Natural killer cell (primary cell): ENCODE data around the gene MYO5C. TPM values are rescaled to one million over a fixed set of nuclear protein-coding genes. Genes with fewer than 3 reads are reported as not detected.
A peak's percentile ranks its signal among the peaks of the same experiment; 100 is the strongest.

Source experiments
- ATAC-seq, 3 donors: fragments of 150-1000 bp in 2 of 3; fragments of 200-7000 bp in 1 of 3; cut with Tn5 transposase; 1 replicate in 1 of 3; 2 replicates in 2 of 3; pipeline ENCODE4 v1.10.0; 2021; ENCODE audit warnings: mild to moderate bottlenecking in 2 of 3, moderate library complexity in 2 of 3
- DNase-seq, 2 donors: peaks; one replicate each; pipeline versions ENCODE4 v3.0.0 to v3.0.0-alpha.2; 2013 to 2021; ENCODE audit warnings: mixed read lengths in 1 of 2
- H3K27ac ChIP-seq: one replicate; pipeline ENCODE4 v1.5.1; 2013; ENCODE audit warnings: mild to moderate bottlenecking, low read length
- H3K27me3 ChIP-seq: one replicate; pipeline ENCODE4 v1.6.1; 2013; ENCODE audit warnings: low read length; ENCODE audit not compliant: control insufficient read depth, insufficient read depth
- H3K36me3 ChIP-seq: one replicate; pipeline ENCODE4 v1.6.1; 2013; ENCODE audit warnings: low read length; ENCODE audit not compliant: control insufficient read depth, insufficient read depth
- H3K4me1 ChIP-seq: one replicate; pipeline ENCODE4 v1.6.1; 2013; ENCODE audit warnings: low read length; ENCODE audit not compliant: control insufficient read depth, insufficient read depth
- H3K4me3 ChIP-seq: one replicate; pipeline ENCODE4 v1.5.1; 2013; ENCODE audit warnings: low read length
- H3K9me3 ChIP-seq: one replicate; pipeline ENCODE4 v1.6.1; 2013; ENCODE audit warnings: low read length; ENCODE audit not compliant: control insufficient read depth, insufficient read depth
- H3K27ac Mint-ChIP-seq, 2 donors: one replicate each; pipeline ENCODE4 v1.8.0; 2022; ENCODE audit warnings: mild to moderate bottlenecking in 2 of 2, mixed read lengths in 2 of 2, moderate library complexity in 1 of 2
- H3K27me3 Mint-ChIP-seq, 2 donors: one replicate each; pipeline ENCODE4 v1.8.0; 2022; ENCODE audit warnings: low read depth in 2 of 2, mixed read lengths in 2 of 2
- H3K36me3 Mint-ChIP-seq: one replicate; pipeline ENCODE4 v1.8.0; 2022; ENCODE audit warnings: mixed read lengths
- H3K4me1 Mint-ChIP-seq, 2 donors: one replicate each; pipeline ENCODE4 v1.8.0; 2022; ENCODE audit warnings: mixed read lengths in 2 of 2
- H3K4me3 Mint-ChIP-seq: one replicate; pipeline ENCODE4 v1.8.0; 2022; ENCODE audit warnings: mild to moderate bottlenecking, moderate library complexity, mixed read lengths
- H3K9me3 Mint-ChIP-seq, 2 donors: one replicate each; pipeline ENCODE4 v1.8.0; 2022; ENCODE audit warnings: mixed read lengths in 2 of 2
- CTCF ChIP-seq: fragments of 200-600 bp; IDR thresholded peaks from one replicate; pipeline ENCODE4 v1.8.0; 2022; ENCODE audit warnings: antibody characterized with exemption
- WGBS: methylation state at CpG from one replicate; pipeline ENCODE4 v1.1.7; 2013; ENCODE audit warnings: missing lambda C conversion rate; ENCODE audit not compliant: insufficient coverage; 5-methylcytosine and 5-hydroxymethylcytosine counted together
- intact Hi-C: fragments of 100-400 bp; cut with micrococcal nuclease; formaldehyde crosslinking; loops from one replicate; pipeline ENCODE4 v1.14.2; 2022
- total RNA-seq, 4 donors: library from RNA; stranded (reverse); fragments of 120-200 nt in 1 of 4; gene quantifications; one replicate each; pipeline versions ENCODE4 v1.2.3 to v1.2.4, GENCODE V29; 2013 to 2022

The MYO5C gene
- total RNA-seq, 3 donors from 2014 or later (not counting 1 experiment from before 2014, with no cell fraction given) = 0.45 to 0.82 (median 0.60) TPM

- H3K36me3 Mint-ChIP-seq = no peaks in the 10 kb centered on the region
- H3K4me3 ChIP-seq = no peak overlapping the region
- intact Hi-C loops = no loop called here
- no peak for ATAC-seq
- H3K36me3 ChIP-seq = peaks cover 28% of the 10 kb centered on the region
- H3K4me3 Mint-ChIP-seq = no peak overlapping the region
- no peaks in the 10 kb centered on the region for H3K9me3 ChIP-seq
- TF ChIP-seq CTCF = no peak
- H3K9me3 Mint-ChIP-seq = no peaks in the 10 kb centered on the region
- no peaks in the 10 kb centered on the region for H3K27me3 Mint-ChIP-seq
- WGBS = 98% methylated on average over 16 of the region's 16 CpGs
- peaks cover 0 to 10% of the 10 kb centered on the region in 2 donors for H3K4me1 Mint-ChIP-seq
- no peaks in the 10 kb centered on the region for H3K27me3 ChIP-seq
- DNase-seq = no peak
- no peaks in the 10 kb centered on the region for H3K4me1 ChIP-seq
- no peak overlapping the region for H3K27ac Mint-ChIP-seq
- H3K27ac ChIP-seq = no peak overlapping the region
These were observed 44.5 kb upstream of the MYO5C start for GRCh38 chr15:52340093-52340492.

- H3K27me3 ChIP-seq = no peaks in the 10 kb centered on the region
- H3K4me1 ChIP-seq = no peaks in the 10 kb centered on the region
- H3K4me3 Mint-ChIP-seq = no peak overlapping the region
- no peaks in the 10 kb centered on the region for H3K36me3 Mint-ChIP-seq
- no peaks in the 10 kb centered on the region for H3K9me3 Mint-ChIP-seq
- peaks cover 24% of the 10 kb centered on the region for H3K36me3 ChIP-seq
- H3K9me3 ChIP-seq = no peaks in the 10 kb centered on the region
- no peak overlapping the region for H3K27ac ChIP-seq
- intact Hi-C loops = no loop called here
- WGBS = no CpG with 5 or more reads among the region's 1 CpG
- no peak for TF ChIP-seq CTCF
- H3K27ac Mint-ChIP-seq = no peak overlapping the region
- no peaks in the 10 kb centered on the region for H3K27me3 Mint-ChIP-seq
- no peak overlapping the region for H3K4me3 ChIP-seq
- no peak for DNase-seq
- ATAC-seq = no peak
- peaks cover 0 to 10% of the 10 kb centered on the region in 2 donors for H3K4me1 Mint-ChIP-seq
These were observed 43.3 kb upstream of the MYO5C start for GRCh38 chr15:52338891-52339290.

GRCh38 chr15:52338058-52338457, 42.5 kb upstream of the MYO5C start:
- Mint-ChIP-seq H3K4me1 (peaks cover 0 to 10% of the 10 kb centered on the region in 2 donors), H3K27ac (peak overlapping the region in 1 of 2 donors; percentile 22), H3K36me3 (no peaks in the 10 kb centered on the region), H3K27me3 (no peaks in the 10 kb centered on the region), H3K9me3 (no peaks in the 10 kb centered on the region), H3K4me3 (no peak overlapping the region)
- no peaks in the 10 kb centered on the region for H3K4me1 ChIP-seq
- no peak for ATAC-seq
- intact Hi-C loops = no loop called here
- no peak for DNase-seq
- H3K27ac ChIP-seq = no peak overlapping the region
- WGBS = 100% methylated on average over 3 of the region's 3 CpGs
- peaks cover 24% of the 10 kb centered on the region for H3K36me3 ChIP-seq
- H3K4me3 ChIP-seq = no peak overlapping the region
- H3K27me3 ChIP-seq = no peaks in the 10 kb centered on the region
- H3K9me3 ChIP-seq = no peaks in the 10 kb centered on the region
- TF ChIP-seq CTCF = no peak

DNA sequence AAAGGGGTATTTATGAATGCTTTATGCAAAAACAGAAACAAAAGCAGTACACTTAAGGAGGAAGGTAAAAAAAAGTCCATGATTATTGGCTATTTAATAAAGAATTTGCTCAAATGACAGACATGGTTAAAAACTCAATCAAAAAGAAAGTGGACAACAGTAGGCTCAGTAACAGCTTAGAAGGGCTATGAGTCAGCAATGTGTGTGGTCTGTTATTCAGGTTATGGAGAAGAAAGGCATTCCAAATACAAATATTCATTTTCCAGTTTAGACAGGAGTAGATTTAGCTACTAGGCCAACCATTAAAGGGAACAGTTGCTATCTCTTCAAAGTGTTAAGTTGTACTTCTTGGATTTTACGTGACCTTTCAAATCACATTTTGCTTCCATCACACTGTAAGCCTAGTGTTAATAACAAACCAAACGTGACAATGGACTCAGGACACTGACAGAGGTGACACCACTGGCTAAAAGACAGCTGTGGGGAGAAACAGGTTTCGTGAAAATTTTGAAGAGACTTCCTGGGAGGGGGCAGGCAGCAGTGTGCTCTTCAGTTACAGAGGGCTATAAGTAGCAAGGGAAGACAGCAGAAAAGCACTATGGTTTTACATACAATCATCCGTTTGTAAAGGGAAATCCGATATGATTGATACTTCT, 41.7 kb upstream of the MYO5C start:
- 83% methylated on average over 5 of the region's 5 CpGs for WGBS

More for the DNA sequence above, 41.7 kb upstream of the MYO5C start:
- no peak for TF ChIP-seq CTCF
- Mint-ChIP-seq H3K4me1 (peaks cover 0 to 10% of the 10 kb centered on the region in 2 donors), H3K36me3 (no peaks in the 10 kb centered on the region), H3K9me3 (no peaks in the 10 kb centered on the region), H3K27me3 (no peaks in the 10 kb centered on the region), H3K4me3 (no peak overlapping the region), H3K27ac (peak overlapping the region; percentile 1 to 64)
- DNase-seq (no peak), ATAC-seq (peak in 1 of 3 donors; percentile 14)
- Histone ChIP-seq H3K9me3 (no peaks in the 10 kb centered on the region), H3K4me3 (no peak overlapping the region), H3K27me3 (no peaks in the 10 kb centered on the region), H3K27ac (no peak overlapping the region), H3K36me3 (peaks cover 23% of the 10 kb centered on the region), H3K4me1 (no peaks in the 10 kb centered on the region)
- intact Hi-C loops = no loop called here
